ENCODE results near the gene KCNQ1.

The KCNQ1 gene

DNA sequence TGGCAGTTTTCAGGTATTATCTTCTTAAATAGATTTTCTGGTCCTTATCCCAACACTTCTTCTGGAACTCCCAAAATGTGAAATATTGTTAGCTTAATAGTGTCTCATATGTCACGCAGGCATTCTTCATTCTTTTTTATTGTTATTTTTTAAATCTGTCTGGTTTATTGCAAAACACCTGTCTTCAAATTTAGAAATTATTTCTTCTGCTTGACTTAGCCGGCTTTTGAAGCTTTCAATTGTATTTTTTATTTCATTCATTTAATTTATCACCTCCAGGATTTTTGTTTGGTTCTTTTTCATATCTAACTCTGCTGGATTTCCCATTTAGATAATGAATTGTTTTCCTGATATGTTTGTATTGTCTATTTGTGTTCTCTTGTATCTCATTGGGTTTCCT lies 205.0 kb downstream of the KCNQ1 start:
- Histone ChIP-seq H3K9ac (ENCODE audit: low read length) (no peak overlapping the region), H3K4me3 (ENCODE audit: low read depth, low read length, poor library complexity, severe bottlenecking) (no peak overlapping the region), H3K9me3 (ENCODE audit: low read length) (peaks cover 15% of the 10 kb centered on the region), H3F3A (ENCODE audit: insufficient read depth, low read length) (no peaks in the 10 kb centered on the region), H3K4me1 (ENCODE audit: insufficient read depth, low read length, severe bottlenecking) (no peaks in the 10 kb centered on the region), H3K79me2 (ENCODE audit: insufficient read depth, low read length) (no peaks in the 10 kb centered on the region), H2AFZ (ENCODE audit: low read length) (no peak overlapping the region), H4K20me1 (ENCODE audit: insufficient read depth, low read length) (no peaks in the 10 kb centered on the region), H3K27ac (ENCODE audit: low read depth, low read length, poor library complexity, severe bottlenecking) (no peak overlapping the region), H3K27me3 (ENCODE audit: insufficient read depth, low read length) (no peaks in the 10 kb centered on the region), H3K9me2 (ENCODE audit: low read depth, low read length) (no peaks in the 10 kb centered on the region), H3K4me2 (ENCODE audit: low read length) (no peak overlapping the region), H3K36me3 (ENCODE audit: insufficient read depth, low read length) (no peaks in the 10 kb centered on the region; the same call in 1 of the 2 replicates)
- TF ChIP-seq, protein P1, sequence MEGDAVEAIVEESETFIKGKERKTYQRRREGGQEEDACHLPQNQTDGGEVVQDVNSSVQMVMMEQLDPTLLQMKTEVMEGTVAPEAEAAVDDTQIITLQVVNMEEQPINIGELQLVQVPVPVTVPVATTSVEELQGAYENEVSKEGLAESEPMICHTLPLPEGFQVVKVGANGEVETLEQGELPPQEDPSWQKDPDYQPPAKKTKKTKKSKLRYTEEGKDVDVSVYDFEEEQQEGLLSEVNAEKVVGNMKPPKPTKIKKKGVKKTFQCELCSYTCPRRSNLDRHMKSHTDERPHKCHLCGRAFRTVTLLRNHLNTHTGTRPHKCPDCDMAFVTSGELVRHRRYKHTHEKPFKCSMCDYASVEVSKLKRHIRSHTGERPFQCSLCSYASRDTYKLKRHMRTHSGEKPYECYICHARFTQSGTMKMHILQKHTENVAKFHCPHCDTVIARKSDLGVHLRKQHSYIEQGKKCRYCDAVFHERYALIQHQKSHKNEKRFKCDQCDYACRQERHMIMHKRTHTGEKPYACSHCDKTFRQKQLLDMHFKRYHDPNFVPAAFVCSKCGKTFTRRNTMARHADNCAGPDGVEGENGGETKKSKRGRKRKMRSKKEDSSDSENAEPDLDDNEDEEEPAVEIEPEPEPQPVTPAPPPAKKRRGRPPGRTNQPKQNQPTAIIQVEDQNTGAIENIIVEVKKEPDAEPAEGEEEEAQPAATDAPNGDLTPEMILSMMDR (IDR thresholded peaks at IDR 0.05; ENCODE audit: low read length), result no peak
- no peak for TF ChIP-seq EZH2 (IDR thresholded peaks at IDR 0.05; ENCODE audit: borderline replicate concordance, low read length)

DNA sequence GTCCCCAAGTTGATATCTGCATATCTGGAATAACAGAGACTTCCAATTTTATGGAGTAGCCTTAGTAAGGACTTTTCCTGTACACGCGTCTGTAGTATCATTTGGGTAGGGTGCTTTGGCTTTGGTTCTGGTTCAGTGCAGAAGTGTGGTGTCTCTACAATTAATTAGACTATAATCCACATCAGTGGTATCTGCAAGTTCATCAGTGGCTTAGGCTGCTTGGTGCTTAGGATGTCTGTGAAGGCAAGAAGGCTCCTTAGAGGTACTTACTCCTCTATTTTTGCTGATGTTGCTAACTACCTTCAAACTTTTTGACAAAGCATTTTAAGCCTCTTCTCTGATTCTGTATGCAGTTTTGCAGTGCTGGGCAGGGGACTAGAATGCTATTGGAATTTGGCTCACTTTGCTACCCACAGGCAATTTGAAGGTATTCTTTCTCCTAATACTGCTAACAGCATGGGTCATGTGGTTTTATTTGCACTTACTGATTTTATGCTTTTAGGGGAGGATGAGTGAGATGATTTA lies 205.6 kb downstream of the KCNQ1 start:
- no peak overlapping the region for H3K27ac ChIP-seq (ENCODE audit: low read depth, low read length, poor library complexity, severe bottlenecking)
- H3K27me3 ChIP-seq (ENCODE audit: insufficient read depth, low read length), result no peaks in the 10 kb centered on the region
- peaks cover 15% of the 10 kb centered on the region for H3K9me3 ChIP-seq (ENCODE audit: low read length)
- H3K36me3 ChIP-seq (ENCODE audit: insufficient read depth, low read length), result no peaks in the 10 kb centered on the region
- no peak for TF ChIP-seq EZH2 (IDR thresholded peaks at IDR 0.05; ENCODE audit: borderline replicate concordance, low read length)
- TF ChIP-seq, protein P1 (IDR thresholded peaks at IDR 0.05; ENCODE audit: low read length), result no peak
- no peaks in the 10 kb centered on the region for H3K79me2 ChIP-seq (ENCODE audit: insufficient read depth, low read length)
- H3K4me1 ChIP-seq (ENCODE audit: insufficient read depth, low read length, severe bottlenecking), result no peaks in the 10 kb centered on the region
- H3K4me2 ChIP-seq (ENCODE audit: low read length), result no peak overlapping the region
- no peak overlapping the region for H2AFZ ChIP-seq (ENCODE audit: low read length)
- H3K9me2 ChIP-seq (ENCODE audit: low read depth, low read length), result no peaks in the 10 kb centered on the region
- no peak overlapping the region for H3K4me3 ChIP-seq (ENCODE audit: low read depth, low read length, poor library complexity, severe bottlenecking)
- no peak overlapping the region for H3K9ac ChIP-seq (ENCODE audit: low read length)
- H4K20me1 ChIP-seq (ENCODE audit: insufficient read depth, low read length), result no peaks in the 10 kb centered on the region
- no peaks in the 10 kb centered on the region for H3F3A ChIP-seq (ENCODE audit: insufficient read depth, low read length)

DNA sequence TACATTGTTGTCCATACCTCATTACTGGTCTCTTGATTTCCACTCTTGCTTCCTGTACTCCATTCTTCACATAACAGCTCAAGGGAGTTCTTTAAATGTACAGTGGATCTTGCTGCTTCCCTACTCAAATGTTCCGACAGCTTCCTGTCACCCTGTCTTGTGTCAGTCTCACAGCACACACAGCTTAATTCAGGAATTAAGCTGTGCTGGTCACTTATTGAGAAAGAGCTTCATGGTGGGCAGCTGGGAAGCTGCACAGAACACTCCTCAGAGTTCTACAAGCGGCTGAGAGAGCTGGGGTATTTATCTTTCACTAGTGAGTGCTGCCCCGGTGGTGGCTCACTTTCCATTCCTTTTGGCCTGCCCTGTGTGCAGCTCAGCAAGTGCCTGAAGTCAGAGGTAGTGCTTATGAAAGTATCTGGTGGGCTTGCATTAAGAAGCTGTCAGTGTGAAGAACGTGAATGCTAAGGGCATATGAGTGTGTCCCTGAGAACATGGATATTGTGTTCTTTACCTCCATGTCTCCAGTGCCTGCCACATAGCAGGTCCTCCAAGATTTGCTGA lies 206.3 kb downstream of the KCNQ1 start:
- peaks cover 15% of the 10 kb centered on the region for H3K9me3 ChIP-seq (ENCODE audit: low read length)

More for the DNA sequence above, 206.3 kb downstream of the KCNQ1 start:
- no peaks in the 10 kb centered on the region for H3K27me3 ChIP-seq (ENCODE audit: insufficient read depth, low read length)
- no peaks in the 10 kb centered on the region for H3K36me3 ChIP-seq (ENCODE audit: insufficient read depth, low read length)
- no peaks in the 10 kb centered on the region for H3K9me2 ChIP-seq (ENCODE audit: low read depth, low read length)
- H2AFZ ChIP-seq (ENCODE audit: low read length), result no peak overlapping the region
- H3K4me3 ChIP-seq (ENCODE audit: low read depth, low read length, poor library complexity, severe bottlenecking), result no peak overlapping the region
- no peaks in the 10 kb centered on the region for H3K79me2 ChIP-seq (ENCODE audit: insufficient read depth, low read length)
- H3K27ac ChIP-seq (ENCODE audit: low read depth, low read length, poor library complexity, severe bottlenecking), result no peak overlapping the region
- H4K20me1 ChIP-seq (ENCODE audit: insufficient read depth, low read length), result no peaks in the 10 kb centered on the region
- no peak overlapping the region for H3K4me2 ChIP-seq (ENCODE audit: low read length)
- no peak overlapping the region for H3K9ac ChIP-seq (ENCODE audit: low read length)
- no peak for TF ChIP-seq EZH2 (IDR thresholded peaks at IDR 0.05; ENCODE audit: borderline replicate concordance, low read length)
- TF ChIP-seq, protein P1 (IDR thresholded peaks at IDR 0.05; ENCODE audit: low read length), result no peak
- H3F3A ChIP-seq (ENCODE audit: insufficient read depth, low read length), result no peaks in the 10 kb centered on the region
- no peaks in the 10 kb centered on the region for H3K4me1 ChIP-seq (ENCODE audit: insufficient read depth, low read length, severe bottlenecking)
